Vagina (tissue), 2 donors: ENCODE results near the gene R3HDM2. TPM values are rescaled to one million over a fixed set of nuclear protein-coding genes. Genes with fewer than 3 reads are reported as not detected.
A peak's percentile ranks its signal among the peaks of the same experiment; 100 is the strongest.

ENCODE experiments used
- DNase-seq, 2 donors: peaks; one replicate each; pipeline ENCODE4 v3.0.0-alpha.2; 2017; ENCODE audit errors: extremely low spot score in 2 of 2
- H3K27ac ChIP-seq: fragments of 200-600 bp; sonication (generic); one replicate; pipeline ENCODE4 v1.5.1; 2019
- H3K27me3 ChIP-seq: fragments of 200-600 bp; sonication (generic); one replicate; pipeline ENCODE4 v1.5.1; 2019
- H3K36me3 ChIP-seq, 2 donors: fragments of 200-600 bp; sonication (generic); one replicate each; pipeline ENCODE4 v1.5.1; 2017 to 2019
- H3K4me1 ChIP-seq: fragments of 200-600 bp; sonication (generic); one replicate; pipeline ENCODE4 v1.5.1; 2019
- H3K4me3 ChIP-seq, 2 donors: fragments of 200-600 bp; sonication (generic); 1 replicate in 1 of 2; 2 replicates in 1 of 2; pipeline ENCODE4 v1.5.1; 2016 to 2019
- H3K9me3 ChIP-seq: fragments of 200-600 bp; sonication (generic); one replicate; pipeline ENCODE4 v1.5.1; 2019
- POLR2A ChIP-seq, 2 donors: fragments of 450-650 bp; IDR thresholded peaks; one replicate each; pipeline ENCODE4 v1.6.1; 2017; ENCODE audit warnings: antibody characterized with exemption in 2 of 2, mild to moderate bottlenecking in 2 of 2, moderate library complexity in 2 of 2
- POLR2AphosphoS5 ChIP-seq, 2 donors: sonication (generic); formaldehyde crosslinking; IDR thresholded peaks; one replicate each; pipeline ENCODE4 v1.9.0; 2017; ENCODE audit warnings: antibody characterized with exemption in 2 of 2, mild to moderate bottlenecking in 2 of 2, low read depth in 1 of 2; ENCODE audit not compliant: insufficient read depth in 1 of 2
- intact Hi-C: fragments of 100-400 bp; cut with DNase I; formaldehyde crosslinking; loops from one replicate; pipeline ENCODE4 v1.15.1; 2023
- total RNA-seq: library from RNA; depleted of rRNA; stranded (reverse); fragments of >200 nt; gene quantifications from one replicate; pipeline ENCODE4 v1.2.3, GENCODE V29; 2016
- TF ChIP-seq, protein P1 (sequence below), 3 experiments: fragments of 450-650 bp in 2 of 3; fragments of 200-600 bp in 1 of 3; sonication (generic) in 1 of 3; IDR thresholded peaks; one replicate each; pipeline ENCODE4 v1.5.1; 2017 to 2019; ENCODE audit warnings: antibody characterized with exemption in 3 of 3, mild to moderate bottlenecking in 2 of 3, moderate library complexity in 2 of 3

The R3HDM2 gene
- total RNA-seq, 1 donor from 2014 or later, result 44.2 TPM

- intact Hi-C loops, result no loop called here
- H3K4me3 ChIP-seq, result no peak overlapping the region
- DNase-seq, result no peak
- no peaks in the 10 kb centered on the region for H3K36me3 ChIP-seq
- H3K27me3 ChIP-seq, result no peaks in the 10 kb centered on the region
- H3K27ac ChIP-seq, result no peak overlapping the region
- H3K9me3 ChIP-seq, result no peaks in the 10 kb centered on the region
- no peak for TF ChIP-seq POLR2A (IDR thresholded peaks at IDR 0.05)
- TF ChIP-seq, protein P1, sequence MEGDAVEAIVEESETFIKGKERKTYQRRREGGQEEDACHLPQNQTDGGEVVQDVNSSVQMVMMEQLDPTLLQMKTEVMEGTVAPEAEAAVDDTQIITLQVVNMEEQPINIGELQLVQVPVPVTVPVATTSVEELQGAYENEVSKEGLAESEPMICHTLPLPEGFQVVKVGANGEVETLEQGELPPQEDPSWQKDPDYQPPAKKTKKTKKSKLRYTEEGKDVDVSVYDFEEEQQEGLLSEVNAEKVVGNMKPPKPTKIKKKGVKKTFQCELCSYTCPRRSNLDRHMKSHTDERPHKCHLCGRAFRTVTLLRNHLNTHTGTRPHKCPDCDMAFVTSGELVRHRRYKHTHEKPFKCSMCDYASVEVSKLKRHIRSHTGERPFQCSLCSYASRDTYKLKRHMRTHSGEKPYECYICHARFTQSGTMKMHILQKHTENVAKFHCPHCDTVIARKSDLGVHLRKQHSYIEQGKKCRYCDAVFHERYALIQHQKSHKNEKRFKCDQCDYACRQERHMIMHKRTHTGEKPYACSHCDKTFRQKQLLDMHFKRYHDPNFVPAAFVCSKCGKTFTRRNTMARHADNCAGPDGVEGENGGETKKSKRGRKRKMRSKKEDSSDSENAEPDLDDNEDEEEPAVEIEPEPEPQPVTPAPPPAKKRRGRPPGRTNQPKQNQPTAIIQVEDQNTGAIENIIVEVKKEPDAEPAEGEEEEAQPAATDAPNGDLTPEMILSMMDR (IDR thresholded peaks at IDR 0.05), result no peak
- no peaks in the 10 kb centered on the region for H3K4me1 ChIP-seq
These were observed 45.3 kb downstream of the R3HDM2 start for GRCh38 chr12:57385586-57385985.

- Histone ChIP-seq H3K9me3 (no peaks in the 10 kb centered on the region), H3K4me1 (no peaks in the 10 kb centered on the region), H3K36me3 (no peaks in the 10 kb centered on the region), H3K27me3 (no peaks in the 10 kb centered on the region), H3K4me3 (no peak overlapping the region), H3K27ac (no peak overlapping the region)
- DNase-seq, result no peak
- intact Hi-C loops, result no loop called here
- TF ChIP-seq POLR2AphosphoS5 (IDR thresholded peaks at IDR 0.05; ENCODE audit: insufficient read depth in 1 of 2, low read depth in 1 of 2) (no peak), POLR2A (IDR thresholded peaks at IDR 0.05) (no peak)
- TF ChIP-seq, protein P1 (IDR thresholded peaks at IDR 0.05), result no peak
These were observed 46.4 kb downstream of the R3HDM2 start for GRCh38 chr12:57384478-57384877.

DNA sequence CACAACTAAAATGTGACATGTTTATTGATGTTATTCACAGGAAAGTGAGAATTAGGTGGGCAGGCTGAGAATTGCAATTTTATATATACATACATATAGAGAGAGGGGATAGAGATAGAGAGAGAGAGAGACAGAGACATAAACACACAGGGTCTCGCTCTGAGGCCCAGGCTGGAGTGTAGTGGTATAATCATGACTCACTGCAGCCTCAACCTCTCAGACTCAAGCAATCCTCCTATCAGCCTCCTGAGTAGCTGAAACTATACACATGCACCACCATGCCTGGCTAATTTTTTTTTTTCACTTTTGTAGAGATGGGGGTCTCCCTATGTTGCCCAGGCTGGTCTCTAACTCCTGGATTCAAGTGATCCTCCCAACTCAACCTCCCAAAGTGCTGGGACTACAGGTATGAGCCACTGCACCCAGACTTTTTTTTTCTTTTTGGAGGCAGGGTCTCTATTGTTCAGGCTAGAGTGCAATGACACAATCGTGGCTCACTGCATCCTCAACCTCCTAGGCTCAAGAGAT lies 49.1 kb downstream of the R3HDM2 start:
- H3K27me3 ChIP-seq, result no peaks in the 10 kb centered on the region
- no peak overlapping the region for H3K4me3 ChIP-seq
- peaks cover 11% of the 10 kb centered on the region for H3K4me1 ChIP-seq
- no peaks in the 10 kb centered on the region for H3K36me3 ChIP-seq
- H3K9me3 ChIP-seq, result no peaks in the 10 kb centered on the region
- no peak for DNase-seq
- intact Hi-C loops, result no loop called here
- no peak overlapping the region for H3K27ac ChIP-seq
- TF ChIP-seq, protein P1 (IDR thresholded peaks at IDR 0.05), result no peak
- no peak for TF ChIP-seq POLR2A (IDR thresholded peaks at IDR 0.05)
- no peak for TF ChIP-seq POLR2AphosphoS5 (IDR thresholded peaks at IDR 0.05; ENCODE audit: insufficient read depth in 1 of 2, low read depth in 1 of 2)

- no peak for TF ChIP-seq POLR2AphosphoS5 (IDR thresholded peaks at IDR 0.05; ENCODE audit: insufficient read depth in 1 of 2, low read depth in 1 of 2)
- TF ChIP-seq, protein P1 (IDR thresholded peaks at IDR 0.05), result no peak
- H3K36me3 ChIP-seq, result no peaks in the 10 kb centered on the region
- no peaks in the 10 kb centered on the region for H3K9me3 ChIP-seq
- intact Hi-C loops, result no loop called here
- no peaks in the 10 kb centered on the region for H3K27me3 ChIP-seq
- no peak overlapping the region for H3K4me3 ChIP-seq
- no peak for DNase-seq
- no peak overlapping the region for H3K27ac ChIP-seq
- H3K4me1 ChIP-seq, result peaks cover 11% of the 10 kb centered on the region
These were observed 50.5 kb downstream of the R3HDM2 start for GRCh38 chr12:57380300-57380699.

GRCh38 chr12:57377103-57377840 lies 53.6 kb downstream of the R3HDM2 start:
- Histone ChIP-seq H3K27me3 (no peaks in the 10 kb centered on the region), H3K27ac (no peak overlapping the region), H3K4me3 (no peak overlapping the region), H3K4me1 (peaks cover 11% of the 10 kb centered on the region), H3K9me3 (no peaks in the 10 kb centered on the region), H3K36me3 (no peaks in the 10 kb centered on the region)
- TF ChIP-seq, protein P1 (IDR thresholded peaks at IDR 0.05), result no peak
- TF ChIP-seq POLR2AphosphoS5 (IDR thresholded peaks at IDR 0.05; ENCODE audit: insufficient read depth in 1 of 2, low read depth in 1 of 2), result peak in 1 of 2 donors; percentile 45
- no peak for TF ChIP-seq POLR2A (IDR thresholded peaks at IDR 0.05)
- DNase-seq, result no peak
- intact Hi-C loops, result no loop called here
